Activated T-helper 9 cell treated with anti-CD3 and anti-CD28 coated beads, Interleukin-2, amount 50 U/mL, for 16 hours (primary cell): Measurements from ENCODE around the gene HNRNPA3.
"Not testable (repeated sequence)": the region's sequence is repeated elsewhere in the genome, so short reads cannot be mapped to it uniquely, and the experiment has no call there.

Experiments
- DNase-seq: peaks from one replicate; pipeline ENCODE4 v3.0.0-alpha.2; 2020; ENCODE audit warnings: low read depth

The HNRNPA3 gene

DNA sequence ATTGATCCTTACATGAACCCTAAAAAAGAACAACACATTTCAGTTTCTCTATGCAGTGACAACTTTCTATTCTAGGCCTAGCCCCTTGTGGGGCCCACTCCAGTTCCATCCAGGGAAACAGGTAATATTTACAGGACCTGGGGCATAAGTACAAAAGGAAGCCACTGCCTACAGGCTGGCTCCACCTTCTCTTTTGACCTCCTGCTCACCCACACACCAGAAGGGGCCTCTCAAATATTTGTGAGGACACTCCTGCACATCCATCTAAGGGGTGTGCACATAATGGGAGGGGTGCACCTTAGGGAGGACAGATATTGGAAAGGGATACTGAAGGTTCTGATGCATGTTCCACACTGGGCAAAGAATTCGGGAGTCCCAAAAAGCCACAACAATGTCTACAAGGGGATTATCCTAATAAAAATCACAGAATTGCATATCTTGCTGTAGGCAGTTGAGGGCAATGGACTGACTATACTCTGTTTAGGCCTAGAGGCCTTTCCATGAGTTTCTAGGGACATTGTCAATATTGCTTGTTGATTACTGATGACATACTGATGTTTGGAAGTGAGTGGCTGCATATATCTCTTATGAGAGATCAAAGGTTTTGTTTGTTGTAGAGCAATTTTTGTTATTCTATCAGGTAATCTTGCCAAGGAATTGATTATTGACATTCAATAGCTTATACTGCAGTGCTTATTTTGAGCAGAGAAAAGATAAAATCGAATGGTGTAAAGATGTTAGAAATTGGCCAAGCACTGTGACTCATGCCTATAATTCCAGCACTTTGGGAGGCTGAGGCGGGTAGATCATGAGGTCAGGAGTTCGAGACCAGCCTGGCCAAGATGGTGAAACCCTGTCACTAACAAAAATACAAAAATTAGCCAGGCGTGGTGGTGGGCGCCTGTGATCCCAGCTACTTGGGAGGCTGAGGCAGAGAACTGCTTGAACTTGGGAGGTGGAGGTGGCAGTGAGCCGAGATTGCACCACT, 23.8 kb upstream of the HNRNPA3 start:
- no peak for DNase-seq

DNA sequence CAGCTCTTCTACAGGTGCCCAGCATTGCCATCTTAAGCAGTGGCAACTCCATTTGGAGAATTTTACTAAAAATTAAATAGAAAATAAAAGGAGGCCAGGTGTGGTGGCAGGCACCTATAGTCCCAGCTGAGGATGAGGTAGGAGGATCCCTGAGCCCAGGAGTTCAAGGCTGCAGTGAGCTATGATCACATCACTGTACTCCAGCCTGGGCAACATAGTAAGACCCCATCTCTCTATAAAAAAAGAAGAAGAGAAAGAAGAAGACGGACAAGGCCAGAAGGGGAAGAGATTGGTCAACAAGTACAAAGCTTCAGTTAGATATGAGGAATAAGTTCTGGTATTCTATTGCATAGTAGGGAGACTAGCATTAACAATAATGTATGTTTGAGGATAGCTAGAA, 21.7 kb upstream of the HNRNPA3 start:
- no peak for DNase-seq

DNA sequence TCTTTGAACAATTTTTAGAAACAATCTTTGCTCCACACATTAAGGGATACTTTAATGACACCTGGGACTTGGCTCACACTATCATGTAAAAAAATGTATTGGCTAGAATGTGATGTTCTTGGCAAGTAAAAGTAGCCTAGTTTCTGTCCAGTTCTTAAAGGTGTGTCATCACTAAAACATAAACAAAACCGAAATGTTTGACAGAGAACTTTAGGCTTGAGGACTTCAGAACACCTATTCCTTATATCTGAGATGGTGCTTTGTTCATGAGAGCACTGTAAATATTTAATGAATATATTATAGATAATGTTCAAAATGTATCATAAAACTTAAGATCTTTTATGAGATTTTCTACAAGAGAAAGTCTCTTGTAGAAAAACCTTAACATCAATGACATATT, 19.8 kb upstream of the HNRNPA3 start:
- no peak for DNase-seq

DNA sequence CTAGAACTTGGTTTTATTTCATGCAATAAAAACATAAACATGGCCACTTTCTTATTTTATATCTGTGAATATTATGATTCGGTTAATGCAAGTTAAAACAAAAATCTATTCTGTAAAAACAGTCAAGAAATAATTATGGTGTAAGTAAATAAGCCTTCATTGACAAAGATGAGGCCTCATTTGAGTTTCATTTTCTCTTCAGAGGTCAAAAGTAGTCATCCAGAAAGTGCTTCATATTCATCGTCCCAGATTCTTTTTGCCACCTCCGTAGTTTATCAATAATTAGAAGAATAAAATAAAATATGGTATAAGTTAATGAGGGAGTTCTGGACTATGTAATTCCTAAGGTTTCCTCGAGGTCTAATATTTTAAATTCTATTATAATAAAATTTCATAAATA, 19.4 kb upstream of the HNRNPA3 start:
- no peak for DNase-seq

- DNase-seq = no peak
Measured at GRCh38 chr2:177195194-177195593, 17.4 kb upstream of the HNRNPA3 start.

DNA sequence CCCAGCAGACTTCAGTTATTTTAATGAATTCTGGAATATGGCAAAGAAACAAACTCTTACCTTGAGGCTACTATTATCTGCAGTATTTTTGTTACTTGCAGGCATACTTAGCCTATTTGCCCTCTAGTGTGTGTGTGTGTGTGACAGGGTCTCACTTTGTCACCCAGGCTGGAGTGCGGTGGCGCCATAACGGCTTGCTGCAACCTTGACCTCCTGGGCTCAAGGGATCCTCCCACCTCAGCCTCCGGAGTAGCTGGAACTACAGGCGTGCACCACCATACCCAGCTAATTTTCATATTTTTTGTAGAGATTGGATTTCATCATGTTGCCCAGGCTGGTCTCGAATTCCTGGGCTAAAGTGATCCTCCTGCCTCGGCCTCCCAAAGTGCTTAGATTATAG, 12.2 kb upstream of the HNRNPA3 start:
- DNase-seq = not testable (repeated sequence)

DNA sequence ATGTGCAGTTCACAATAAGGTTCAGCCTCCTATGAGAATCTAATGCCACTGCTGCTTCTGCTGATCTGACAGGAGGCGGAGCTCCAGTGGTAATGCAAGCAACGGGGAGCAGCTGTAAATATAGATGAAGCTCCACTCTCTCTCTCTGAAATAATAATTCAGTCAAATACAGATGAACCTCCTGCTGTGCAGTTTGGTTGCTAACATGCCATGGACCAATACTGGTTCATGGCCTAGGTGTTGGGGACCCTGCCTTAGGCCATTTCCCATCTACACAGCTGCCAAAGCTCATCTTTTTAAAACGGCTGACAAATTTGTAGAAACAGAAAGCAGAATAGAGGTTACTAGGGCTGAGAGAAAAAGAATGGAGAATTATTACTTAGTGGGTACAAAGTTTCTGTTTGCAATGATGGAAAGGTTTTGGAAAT, 10.7 kb upstream of the HNRNPA3 start:
- no peak for DNase-seq

DNA sequence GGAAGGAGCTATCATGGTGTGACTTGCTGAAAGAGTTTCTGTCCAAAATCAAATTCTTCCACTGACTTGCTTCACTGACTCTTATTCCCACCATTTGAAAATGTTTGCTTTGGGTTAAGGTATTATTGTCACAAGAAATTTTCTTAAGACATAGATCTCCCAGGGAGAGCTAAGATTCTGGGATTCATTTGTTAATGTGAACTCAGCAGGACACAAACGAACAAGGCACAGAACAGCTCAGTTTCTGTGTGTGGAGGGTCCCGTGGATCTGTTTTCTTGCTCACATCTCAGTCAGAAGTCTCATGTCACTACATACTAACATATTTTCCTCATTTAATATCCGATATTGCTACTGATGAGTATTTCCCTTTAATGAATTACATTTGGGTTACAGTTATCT, 8.2 kb upstream of the HNRNPA3 start:
- no peak for DNase-seq

DNA sequence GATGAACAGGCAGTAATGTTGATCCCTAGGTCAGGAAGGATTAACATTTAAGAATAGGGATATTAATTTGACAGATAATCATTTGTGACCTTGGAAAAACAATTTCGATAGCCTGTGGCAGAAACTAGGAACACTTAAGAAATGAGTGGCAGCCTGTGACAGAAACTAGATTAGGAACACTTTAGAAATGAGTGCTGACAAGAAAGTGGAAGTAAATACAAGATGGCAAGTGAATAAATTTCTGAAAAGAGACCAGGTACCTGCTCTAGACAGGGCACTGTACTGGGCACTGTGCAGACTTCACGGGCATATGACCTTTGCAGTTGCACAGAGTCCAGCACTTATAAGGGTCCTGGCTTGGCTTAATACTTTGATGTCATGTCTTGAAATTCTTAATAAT, 5.5 kb upstream of the HNRNPA3 start:
- DNase-seq = no peak

- no peak for DNase-seq
Measured at GRCh38 chr2:177211169-177211568, 1.4 kb upstream of the HNRNPA3 start.

DNA sequence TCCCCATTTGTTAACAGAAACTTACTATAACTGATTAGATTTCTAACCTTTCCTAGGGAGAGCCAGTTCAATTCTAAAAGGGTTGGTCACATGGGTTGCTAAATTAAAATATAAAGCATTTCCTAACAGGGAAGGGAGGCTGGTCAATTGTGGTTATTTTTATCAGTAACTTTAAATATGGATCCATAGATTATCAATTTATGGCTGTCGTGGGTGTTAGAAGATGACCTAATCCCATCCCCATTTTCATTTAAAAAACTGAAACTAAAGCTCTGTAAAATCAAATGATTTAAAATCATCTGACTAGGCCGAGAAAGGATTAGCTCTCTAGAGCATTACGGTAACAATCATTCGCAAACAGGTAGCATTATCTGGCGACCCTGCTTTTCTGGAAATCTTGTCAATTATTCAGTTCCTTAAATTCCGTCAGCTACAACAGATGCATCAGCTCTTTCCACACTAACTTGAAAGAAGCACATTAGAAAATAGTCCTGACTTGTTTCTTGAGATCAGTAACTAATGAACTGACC, 953 bp upstream of the HNRNPA3 start:
- no peak for DNase-seq

DNA sequence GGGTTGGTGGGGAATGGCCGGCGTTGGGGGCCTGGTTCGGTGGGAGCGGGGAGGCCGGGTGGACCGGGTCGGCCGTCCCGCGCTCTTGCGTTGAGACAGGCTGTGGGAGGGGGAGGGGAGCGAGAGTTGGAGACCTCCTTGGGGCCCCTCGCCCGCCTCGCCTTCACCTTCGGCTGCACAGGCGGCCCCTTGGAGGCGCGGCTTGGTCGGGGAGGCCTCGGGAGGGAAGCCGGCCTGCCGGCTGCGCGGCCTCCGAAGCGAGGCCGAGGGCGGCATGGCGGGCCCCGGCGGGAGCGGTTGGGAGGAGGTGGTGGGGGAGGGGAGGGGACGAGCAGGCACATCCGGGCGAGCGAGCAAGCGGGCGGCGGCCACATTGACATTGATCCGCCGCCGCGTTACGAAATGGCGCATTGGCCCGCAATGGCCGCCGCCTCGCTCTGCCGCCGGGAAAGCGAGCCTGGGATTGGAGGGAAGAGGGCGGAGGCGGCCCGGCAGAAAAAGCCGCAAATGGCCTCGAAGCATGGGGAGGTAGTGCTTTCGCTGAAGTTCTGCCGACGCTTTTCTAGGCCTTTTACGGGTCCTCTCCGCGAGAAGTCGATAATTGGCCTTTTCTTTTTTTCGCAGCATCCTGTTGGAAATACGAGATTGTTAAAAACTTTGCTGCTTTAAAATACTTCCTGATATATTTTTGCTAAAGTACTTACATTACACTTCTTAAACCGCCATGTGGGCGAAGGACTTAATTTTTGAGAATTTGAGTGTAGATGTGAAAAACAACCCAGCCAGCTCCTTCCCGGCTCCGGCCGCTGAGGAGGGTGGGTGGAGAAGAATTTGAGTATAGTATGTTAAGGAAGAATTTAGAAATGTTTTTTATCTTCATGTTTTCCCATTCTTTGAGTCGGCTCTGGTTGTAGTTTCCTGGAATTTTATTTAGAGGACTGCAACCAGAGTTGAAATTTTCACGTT, 580 bp downstream of the HNRNPA3 start:
- peak; percentile 90 for DNase-seq

DNA sequence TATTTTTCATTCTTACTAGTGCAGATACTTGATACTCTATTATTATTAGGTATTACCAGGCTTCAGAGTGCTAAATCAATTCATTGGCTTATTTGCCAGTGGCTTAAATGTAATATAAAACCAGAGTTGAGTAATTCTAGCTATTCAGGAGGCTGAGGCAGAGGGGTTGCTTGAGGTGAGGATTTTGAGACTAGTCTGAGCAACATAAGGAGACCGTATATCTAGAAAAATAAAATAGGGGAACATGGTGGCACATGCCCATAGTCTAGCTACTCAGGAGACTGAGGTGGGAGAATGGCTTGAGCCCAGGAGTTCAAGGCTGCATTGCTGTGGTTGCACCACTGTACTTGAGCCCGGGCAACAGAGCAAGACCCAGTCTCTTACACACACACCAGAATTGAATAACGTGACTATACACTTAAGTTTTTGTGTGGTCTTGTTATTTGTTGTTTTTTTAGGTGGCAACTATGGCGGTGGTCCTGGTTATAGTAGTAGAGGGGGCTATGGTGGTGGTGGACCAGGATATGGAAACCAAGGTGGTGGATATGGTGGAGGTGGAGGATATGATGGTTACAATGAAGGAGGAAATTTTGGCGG, 4.8 kb downstream of the HNRNPA3 start:
- DNase-seq = no peak

GRCh38 chr2:177219787-177220186, 7.2 kb downstream of the HNRNPA3 start:
- not testable (repeated sequence) for DNase-seq

DNA sequence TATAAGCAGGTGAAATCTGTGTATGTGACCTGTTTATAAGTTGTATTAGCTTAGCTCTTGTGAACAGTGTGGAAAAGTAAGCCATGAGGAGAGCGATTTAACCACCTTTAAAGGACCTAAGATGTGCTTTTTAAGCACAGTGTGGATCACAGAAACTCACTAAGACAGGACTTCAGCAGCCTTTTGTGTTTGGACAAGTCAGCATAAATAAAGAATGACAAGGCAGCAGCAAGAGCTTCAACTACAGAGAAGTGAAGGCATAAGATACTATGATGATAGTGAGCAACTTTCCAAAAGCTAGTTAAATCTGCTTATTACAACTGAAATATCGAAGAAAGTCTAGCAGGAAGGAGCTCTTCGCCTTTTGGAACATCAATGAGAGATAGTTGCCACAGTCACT, 8.9 kb downstream of the HNRNPA3 start:
- no peak for DNase-seq

GRCh38 chr2:177221970-177222369, 9.4 kb downstream of the HNRNPA3 start:
- no peak for DNase-seq

DNA sequence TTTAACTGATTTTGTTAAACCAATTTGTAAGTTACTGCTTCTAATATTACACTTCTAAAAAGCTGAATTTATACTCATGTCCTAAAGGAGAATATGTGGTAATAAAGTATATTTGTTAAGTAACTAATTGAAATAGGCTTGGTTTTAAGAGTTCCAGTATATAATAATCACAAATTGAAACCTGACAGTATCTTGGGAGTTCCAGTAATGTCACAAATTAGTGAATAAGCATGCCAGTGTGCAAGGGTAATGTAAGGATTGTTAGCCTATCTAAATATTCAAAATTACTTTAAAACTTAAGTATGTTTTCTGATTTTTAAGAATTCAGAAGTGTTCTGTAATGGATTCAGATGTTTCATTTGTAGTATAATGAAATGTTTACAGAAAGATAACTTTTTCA, 10.8 kb downstream of the HNRNPA3 start:
- not testable (repeated sequence) for DNase-seq

DNA sequence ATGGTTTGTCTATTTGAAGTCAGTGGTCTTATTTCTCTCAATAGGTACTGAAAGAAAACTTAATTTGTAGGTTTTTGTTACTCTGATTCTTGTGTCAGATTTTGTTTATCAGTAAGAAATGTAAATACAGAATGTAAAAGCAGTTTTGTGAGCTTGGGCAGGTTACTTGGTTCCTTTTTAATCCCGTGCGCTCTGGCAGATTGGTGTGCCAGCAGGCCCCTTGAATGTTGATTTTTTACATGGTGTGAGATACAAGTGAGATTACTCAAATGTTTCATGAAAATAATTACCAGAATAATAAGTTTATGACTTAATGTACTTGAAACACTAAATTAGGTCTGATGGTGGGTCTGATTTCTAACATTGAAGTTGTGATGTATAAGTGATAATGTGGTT, 13.4 kb downstream of the HNRNPA3 start:
- DNase-seq = no peak

GRCh38 chr2:177229442-177230242, 17.0 kb downstream of the HNRNPA3 start:
- no peak for DNase-seq

DNA sequence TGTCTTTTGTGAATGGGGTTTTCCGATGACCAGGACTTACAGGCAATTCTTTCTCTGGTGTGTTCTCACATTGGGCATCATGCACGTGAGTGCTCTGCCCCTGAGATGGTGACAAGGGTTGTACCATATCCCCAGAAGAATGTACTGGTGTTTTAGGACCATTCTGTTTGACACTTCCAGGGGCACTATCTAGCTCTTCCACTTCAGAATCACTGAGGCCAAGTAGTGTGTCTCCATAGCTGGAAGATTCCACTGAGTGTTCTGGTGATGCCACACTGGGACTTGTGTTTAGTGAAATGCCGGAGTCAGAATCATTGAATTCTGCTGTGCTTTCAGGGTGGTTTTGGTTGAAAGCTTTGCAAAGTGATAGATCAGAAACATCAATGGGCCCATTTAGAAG, 18.7 kb downstream of the HNRNPA3 start:
- DNase-seq = no peak

GRCh38 chr2:177232098-177232704, 19.6 kb downstream of the HNRNPA3 start:
- DNase-seq = no peak
